Measurements from ENCODE around the gene NACC2. TPM values are rescaled to one million over a fixed set of nuclear protein-coding genes. Genes with fewer than 3 reads are reported as not detected.

The NACC2 gene
- total and polyA plus RNA-seq, 9 of the 15 experiments (the other 6 are each of a cell fraction or from before 2014, with no cell fraction given): 0.70 to 25.1 (median 5.6) TPM

GRCh38 chr9:136098210-136098609, 3.1 kb upstream of the NACC2 start:
- 67% methylated on average over 9 of the region's 11 CpGs for WGBS (ENCODE audit: insufficient coverage, low coverage, missing lambda C conversion rate)
- H3K9ac ChIP-seq (ENCODE audit: insufficient read depth in 1 of 2, low read depth in 2 of 2, low read length in 2 of 2): no peak overlapping the region
- no peak overlapping the region for H3K4me3 ChIP-seq
- ATAC-seq (no peak), DNase-seq (ENCODE audit: extremely low read depth in 1 of 4, low spot score in 3 of 4) (no peak), FAIRE-seq (no peak)
- H3K27ac ChIP-seq (ENCODE audit: extremely low read depth, low read depth, low read length): no peak overlapping the region
- no TSS peak for BruUV-seq (replicated peaks)
- POLR2A ChIA-PET: interaction anchor here (1.0 to 1.7 kb wide), 2 partner anchors 11 to 62 kb away, joined by 3 to 6 read pairs; no protein-coding TSS in a partner anchor
- no peak overlapping the region for H3K4me2 ChIP-seq (ENCODE audit: insufficient read depth, low read length)
- H3K9me3 ChIP-seq (replicated peaks; ENCODE audit: control insufficient read depth, insufficient read depth, low read depth, low read length): no peaks in the 10 kb centered on the region
- no peaks in the 10 kb centered on the region for H3K9me1 ChIP-seq (ENCODE audit: control insufficient read depth, insufficient read depth, low read length)
- no peak overlapping the region for H2AFZ ChIP-seq (ENCODE audit: low read depth, low read length)
- no peaks in the 10 kb centered on the region for H3K27me3 ChIP-seq (ENCODE audit: control insufficient read depth in 2 of 2, insufficient read depth in 2 of 2, low read length in 2 of 2)
- no peaks in the 10 kb centered on the region for H3K36me3 ChIP-seq (ENCODE audit: control insufficient read depth, insufficient read depth, low read length)
- peaks cover 22 to 68% of the 10 kb centered on the region in 2 experiments; a peak in 4 of 5 replicates for H3K4me1 ChIP-seq (replicated peaks in 1 of 2; ENCODE audit: control insufficient read depth in 2 of 2, insufficient read depth in 2 of 2, low read length in 2 of 2)
- H3K79me2 ChIP-seq (ENCODE audit: control insufficient read depth, insufficient read depth, low read length): peaks cover 15% of the 10 kb centered on the region
- CTCF ChIA-PET (ENCODE audit: low intra/inter-chr PET ratio): no interaction called here
- in situ Hi-C loops (cut with MboI): no loop called here
- intact Hi-C loops (cut with micrococcal nuclease): loop anchor here (10.0 kb wide), 1 partner anchor 133 kb away; the partner anchor contains the start of gene UBAC1
- no peaks in the 10 kb centered on the region for H4K20me1 ChIP-seq (replicated peaks; ENCODE audit: control insufficient read depth, insufficient read depth, low read length)
- TF ChIP-seq ZNF766 (CRISPR knock-in tag; conservative IDR thresholded peaks at IDR 0.05) (no peak), TAF7 (tag; IDR thresholded peaks at IDR 0.05) (no peak), HCFC1 (IDR thresholded peaks at IDR 0.05; ENCODE audit: low read depth, low read length) (no peak), TCFL5 (CRISPR knock-in tag; conservative IDR thresholded peaks at IDR 0.05) (no peak), NONO (IDR thresholded peaks at IDR 0.05; ENCODE audit: low read depth in 2 of 2, low read length in 1 of 2) (no peak), SAFB (IDR thresholded peaks at IDR 0.05; ENCODE audit: borderline replicate concordance, low read depth, low read length) (no peak), ZNF224 (CRISPR knock-in tag; IDR thresholded peaks at IDR 0.05) (no peak), ZZZ3 (IDR thresholded peaks at IDR 0.05) (no peak), ZBTB9 (CRISPR knock-in tag; IDR thresholded peaks at IDR 0.05) (no peak), SMAD2 (IDR thresholded peaks at IDR 0.05; ENCODE audit: low read depth, low read length) (no peak), ARID4B (CRISPR knock-in tag; IDR thresholded peaks at IDR 0.05) (no peak)
- TF ChIP-seq, protein P1, sequence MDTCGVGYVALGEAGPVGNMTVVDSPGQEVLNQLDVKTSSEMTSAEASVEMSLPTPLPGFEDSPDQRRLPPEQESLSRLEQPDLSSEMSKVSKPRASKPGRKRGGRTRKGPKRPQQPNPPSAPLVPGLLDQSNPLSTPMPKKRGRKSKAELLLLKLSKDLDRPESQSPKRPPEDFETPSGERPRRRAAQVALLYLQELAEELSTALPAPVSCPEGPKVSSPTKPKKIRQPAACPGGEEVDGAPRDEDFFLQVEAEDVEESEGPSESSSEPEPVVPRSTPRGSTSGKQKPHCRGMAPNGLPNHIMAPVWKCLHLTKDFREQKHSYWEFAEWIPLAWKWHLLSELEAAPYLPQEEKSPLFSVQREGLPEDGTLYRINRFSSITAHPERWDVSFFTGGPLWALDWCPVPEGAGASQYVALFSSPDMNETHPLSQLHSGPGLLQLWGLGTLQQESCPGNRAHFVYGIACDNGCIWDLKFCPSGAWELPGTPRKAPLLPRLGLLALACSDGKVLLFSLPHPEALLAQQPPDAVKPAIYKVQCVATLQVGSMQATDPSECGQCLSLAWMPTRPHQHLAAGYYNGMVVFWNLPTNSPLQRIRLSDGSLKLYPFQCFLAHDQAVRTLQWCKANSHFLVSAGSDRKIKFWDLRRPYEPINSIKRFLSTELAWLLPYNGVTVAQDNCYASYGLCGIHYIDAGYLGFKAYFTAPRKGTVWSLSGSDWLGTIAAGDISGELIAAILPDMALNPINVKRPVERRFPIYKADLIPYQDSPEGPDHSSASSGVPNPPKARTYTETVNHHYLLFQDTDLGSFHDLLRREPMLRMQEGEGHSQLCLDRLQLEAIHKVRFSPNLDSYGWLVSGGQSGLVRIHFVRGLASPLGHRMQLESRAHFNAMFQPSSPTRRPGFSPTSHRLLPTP (IDR thresholded peaks at IDR 0.05; ENCODE audit: borderline replicate concordance, extremely low read depth, insufficient read length): no peak

All from K562 (cell line).